Stimulated activated naive CD8-positive, alpha-beta T cell treated with anti-CD3 and anti-CD28 coated beads, Interleukin-15, Interleukin-2, amounts not matched to agents 100 ng/mL and 50 ng/mL, for 24 hours (primary cell): Measurements from ENCODE around the gene PKP3.
"Not testable (repeated sequence)": the region's sequence is repeated elsewhere in the genome, so short reads cannot be mapped to it uniquely, and the experiment has no call there.

Experiments used
- H3K27ac Mint-ChIP-seq: one replicate; pipeline ENCODE4 v1.8.0; 2021; ENCODE audit warnings: mild to moderate bottlenecking, mixed read lengths
- H3K27me3 Mint-ChIP-seq: one replicate; pipeline ENCODE4 v1.8.0; 2021; ENCODE audit warnings: mixed read lengths
- H3K36me3 Mint-ChIP-seq: one replicate; pipeline ENCODE4 v1.8.0; 2021; ENCODE audit warnings: low read depth, mixed read lengths
- H3K4me1 Mint-ChIP-seq: one replicate; pipeline ENCODE4 v1.8.0; 2021; ENCODE audit warnings: low read depth, mixed read lengths
- H3K4me3 Mint-ChIP-seq: one replicate; pipeline ENCODE4 v1.8.0; 2021; ENCODE audit warnings: mild to moderate bottlenecking, mixed read lengths
- H3K9me3 Mint-ChIP-seq: one replicate; pipeline ENCODE4 v1.8.0; 2021; ENCODE audit warnings: mixed read lengths

Gene PKP3

DNA sequence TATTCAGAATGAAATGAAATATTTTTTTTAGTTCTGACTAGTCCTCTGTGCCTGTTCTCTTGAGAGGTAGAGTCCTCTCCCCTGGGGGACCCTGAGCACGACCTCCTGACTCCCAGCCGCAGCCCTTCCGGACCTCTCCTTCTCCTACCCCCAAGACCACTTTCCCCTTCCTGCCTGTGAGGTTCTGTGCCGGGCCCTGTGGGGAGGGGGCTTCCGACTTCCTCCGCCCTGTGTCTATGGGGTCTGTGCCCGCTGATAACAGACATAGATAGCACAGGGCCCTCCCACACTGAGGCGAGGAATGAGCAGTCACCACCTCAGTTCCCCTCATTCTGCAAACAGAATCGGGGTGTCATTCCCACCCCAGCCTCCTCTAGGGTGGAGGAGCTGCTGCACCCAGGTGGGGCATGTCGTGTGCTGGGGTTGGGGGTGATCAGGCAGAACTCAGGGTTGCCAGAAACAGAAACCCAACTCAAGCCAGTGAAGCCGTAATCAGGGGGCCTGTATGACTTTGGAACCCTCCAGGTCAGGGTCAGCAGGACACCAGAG lies 11.9 kb upstream of the PKP3 start:
- Mint-ChIP-seq H3K36me3 (peaks cover 7% of the 10 kb centered on the region), H3K27me3 (no peaks in the 10 kb centered on the region), H3K9me3 (peaks cover 7% of the 10 kb centered on the region), H3K4me1 (peaks cover 6% of the 10 kb centered on the region), H3K4me3 (no peak overlapping the region), H3K27ac (no peak overlapping the region)

DNA sequence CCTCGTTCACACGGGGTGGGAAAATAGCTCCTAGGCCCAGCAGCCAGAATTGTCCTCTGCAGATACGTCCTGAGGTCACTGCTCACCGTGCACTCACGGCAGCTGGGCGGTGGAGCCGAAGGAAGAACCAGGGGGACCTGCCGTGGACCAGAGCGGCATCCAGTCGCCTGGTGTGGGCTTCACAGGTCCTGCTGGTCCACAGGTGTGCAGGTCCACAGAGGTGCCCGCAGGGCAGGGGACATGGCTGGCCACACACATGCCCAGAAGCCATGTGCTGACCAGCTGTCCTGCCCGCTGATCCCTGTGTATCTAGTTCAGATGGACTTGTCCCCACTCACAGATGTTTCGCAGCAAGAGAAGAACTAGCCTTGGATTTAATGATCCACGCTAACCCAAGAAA lies 10.6 kb upstream of the PKP3 start:
- peaks cover 9% of the 10 kb centered on the region for H3K9me3 Mint-ChIP-seq
- no peak overlapping the region for H3K4me3 Mint-ChIP-seq
- H3K27ac Mint-ChIP-seq, result no peak overlapping the region

DNA sequence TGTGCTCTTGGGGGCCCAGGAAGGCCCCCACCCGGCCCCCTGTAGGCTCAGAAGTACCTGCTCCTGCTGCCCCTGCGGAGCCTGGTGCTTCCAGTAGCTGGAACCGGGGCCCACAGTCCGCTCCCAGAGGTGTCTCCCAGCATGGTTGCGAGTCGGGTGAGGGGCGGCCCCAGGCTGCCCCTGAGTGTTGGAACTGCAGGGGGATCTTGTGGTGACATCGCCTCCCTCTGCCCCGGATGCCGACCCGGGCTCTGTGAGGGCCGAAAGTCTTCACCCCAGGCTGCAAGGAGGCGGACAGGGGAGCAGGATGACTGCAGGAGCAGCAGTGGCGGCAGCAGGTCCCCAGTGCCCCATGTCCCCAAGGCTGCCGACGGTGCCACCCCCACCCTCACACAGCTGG lies 9.5 kb upstream of the PKP3 start:
- H3K36me3 Mint-ChIP-seq, result peaks cover 8% of the 10 kb centered on the region
- peaks cover 9% of the 10 kb centered on the region for H3K9me3 Mint-ChIP-seq
- no peak overlapping the region for H3K27ac Mint-ChIP-seq
- no peak overlapping the region for H3K4me3 Mint-ChIP-seq
- H3K27me3 Mint-ChIP-seq, result no peaks in the 10 kb centered on the region
- H3K4me1 Mint-ChIP-seq, result peaks cover 7% of the 10 kb centered on the region

More for the DNA sequence above, 10.6 kb upstream of the PKP3 start:
- Mint-ChIP-seq H3K27me3 (no peaks in the 10 kb centered on the region), H3K36me3 (peaks cover 8% of the 10 kb centered on the region), H3K4me1 (peaks cover 7% of the 10 kb centered on the region)

DNA sequence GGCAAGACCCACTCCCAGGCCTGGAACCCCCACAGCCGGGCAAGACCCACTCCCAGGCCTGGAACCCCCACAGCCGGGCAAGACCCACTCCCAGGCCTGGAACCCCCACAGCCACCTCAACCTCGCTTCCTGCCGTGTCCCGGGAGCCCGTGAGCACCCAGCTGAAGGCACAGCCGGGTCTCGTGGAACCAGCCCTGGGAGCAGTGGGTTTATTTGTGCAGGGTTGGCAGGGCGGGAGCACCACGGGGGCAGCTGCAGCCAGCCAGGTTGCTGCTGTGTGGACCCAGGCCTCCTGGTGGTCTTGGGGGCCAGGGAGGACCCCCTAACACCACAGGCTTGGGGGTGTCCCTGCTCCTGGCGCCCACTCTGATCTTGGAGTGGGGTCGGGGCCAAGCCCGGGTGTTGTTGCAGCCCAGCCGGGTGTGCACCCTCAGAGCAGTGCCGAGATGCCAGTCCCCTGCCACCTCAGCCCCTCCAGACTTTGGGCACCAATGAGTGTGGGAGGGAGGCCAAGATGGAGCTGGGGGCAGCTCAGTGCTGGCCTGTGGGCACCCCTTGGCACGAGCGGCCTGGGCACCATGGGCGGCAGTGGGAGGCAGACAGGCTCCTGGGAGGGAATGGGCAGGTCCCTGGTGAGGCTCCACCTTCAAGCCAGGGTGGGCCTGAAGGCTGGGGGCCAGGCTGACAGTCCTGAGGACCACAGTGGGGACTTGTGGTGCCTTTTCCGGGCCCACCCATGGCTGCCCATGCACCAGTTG lies 8.2 kb upstream of the PKP3 start:
- Mint-ChIP-seq H3K4me3 (no peak overlapping the region), H3K9me3 (peaks cover 9% of the 10 kb centered on the region), H3K36me3 (peaks cover 8% of the 10 kb centered on the region), H3K4me1 (peaks cover 7% of the 10 kb centered on the region), H3K27ac (no peak overlapping the region), H3K27me3 (no peaks in the 10 kb centered on the region)

DNA sequence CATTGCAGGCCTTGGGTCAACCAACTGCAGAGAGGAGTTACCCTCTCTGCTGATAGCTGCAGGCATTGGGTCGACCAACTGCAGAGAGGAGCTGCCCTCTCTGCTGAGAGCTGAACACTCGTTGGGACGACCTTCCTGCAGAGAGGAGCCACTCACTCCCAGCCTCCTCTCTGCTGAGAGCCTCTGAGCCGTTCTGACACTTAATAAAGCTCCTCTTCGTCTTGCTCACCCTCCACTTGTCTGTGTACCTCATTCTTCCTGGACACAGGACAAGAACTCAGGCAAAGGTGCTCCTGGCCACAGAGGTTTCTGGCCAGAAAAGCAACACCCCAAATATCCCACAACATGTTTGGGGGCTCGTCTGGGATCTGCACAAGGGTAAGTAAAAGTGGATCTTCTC lies 7.5 kb upstream of the PKP3 start:
- Mint-ChIP-seq H3K36me3 (peaks cover 8% of the 10 kb centered on the region), H3K4me1 (peaks cover 7% of the 10 kb centered on the region), H3K27ac (no peak overlapping the region), H3K9me3 (peaks cover 9% of the 10 kb centered on the region), H3K4me3 (no peak overlapping the region), H3K27me3 (no peaks in the 10 kb centered on the region)

DNA sequence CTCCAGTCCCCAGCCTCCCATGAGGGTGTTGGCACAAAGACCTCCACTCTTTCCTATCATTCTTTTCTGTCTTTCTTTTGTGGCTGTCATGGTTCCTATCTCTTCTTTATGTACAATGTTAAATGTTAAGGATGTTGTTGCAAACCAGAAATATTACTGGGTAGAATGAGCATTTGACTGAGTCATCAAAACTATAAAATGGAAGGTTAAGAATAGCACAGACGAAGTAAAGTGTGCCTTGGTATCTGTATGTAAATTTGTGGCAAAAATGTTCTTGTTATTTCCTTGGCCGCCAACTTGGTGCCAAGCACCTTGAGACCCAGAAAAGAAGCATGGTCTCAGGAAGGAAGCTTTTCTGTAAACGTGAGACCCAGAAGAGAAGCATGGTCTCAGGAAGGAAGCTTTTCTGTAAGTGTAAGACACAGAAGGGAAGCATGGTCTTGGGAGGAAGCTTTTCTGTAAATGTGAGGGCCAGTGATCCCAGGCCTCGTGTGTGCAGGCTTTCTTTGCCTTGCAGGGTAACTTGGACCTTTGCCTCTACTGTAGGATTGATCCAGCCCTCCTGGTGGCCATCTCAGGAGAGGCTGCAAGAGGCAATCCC lies 6.7 kb upstream of the PKP3 start:
- Mint-ChIP-seq H3K9me3 (peaks cover 9% of the 10 kb centered on the region), H3K27ac (no peak overlapping the region), H3K4me3 (no peak overlapping the region), H3K36me3 (peaks cover 8% of the 10 kb centered on the region), H3K4me1 (peaks cover 4% of the 10 kb centered on the region), H3K27me3 (no peaks in the 10 kb centered on the region)

DNA sequence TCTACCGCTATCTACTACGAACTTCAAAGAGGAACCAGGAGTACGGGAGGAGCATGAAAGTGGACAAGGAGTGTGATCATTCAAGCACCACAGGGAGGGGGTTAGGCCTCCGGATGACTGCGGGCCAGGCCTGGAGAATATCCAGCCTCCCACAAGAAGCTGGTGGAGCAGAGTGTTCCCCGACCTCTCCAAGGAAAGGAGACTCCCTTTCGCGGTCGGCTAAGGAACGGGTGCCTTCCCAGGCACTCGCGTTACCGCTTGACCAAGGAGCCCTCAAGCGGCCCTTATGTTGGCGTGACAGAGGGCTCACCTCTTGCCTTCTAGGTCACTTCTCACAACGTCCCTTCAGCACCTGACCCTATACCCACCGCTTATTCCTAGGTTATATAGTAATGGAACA lies 4.6 kb upstream of the PKP3 start:
- H3K4me1 Mint-ChIP-seq, H3K36me3 Mint-ChIP-seq, H3K27me3 Mint-ChIP-seq, H3K27ac Mint-ChIP-seq, H3K9me3 Mint-ChIP-seq, H3K4me3 Mint-ChIP-seq: not testable (repeated sequence)

DNA sequence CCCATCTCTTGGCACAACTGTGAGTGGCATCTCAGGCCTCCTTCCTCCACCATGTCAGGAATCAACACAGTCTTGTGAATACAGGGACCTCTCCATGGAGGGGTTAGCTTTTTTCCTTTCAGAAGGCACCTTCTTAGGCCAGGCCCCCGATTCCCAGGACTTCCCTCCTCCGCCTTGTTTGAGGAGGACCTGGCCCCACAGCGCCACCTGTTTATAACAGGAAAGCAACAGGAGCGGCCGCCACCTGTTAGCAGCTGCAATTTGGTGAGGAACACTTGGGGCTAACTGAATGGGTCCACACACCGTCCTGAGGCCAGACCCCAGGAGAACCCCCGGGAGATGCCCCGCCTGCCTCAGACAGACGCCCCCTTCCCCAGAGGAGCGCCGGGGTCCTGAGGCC lies 3.8 kb upstream of the PKP3 start:
- H3K27ac Mint-ChIP-seq, result no peak overlapping the region
- peaks cover 8% of the 10 kb centered on the region for H3K36me3 Mint-ChIP-seq
- no peaks in the 10 kb centered on the region for H3K27me3 Mint-ChIP-seq
- H3K4me1 Mint-ChIP-seq, result peaks cover 4% of the 10 kb centered on the region
- H3K9me3 Mint-ChIP-seq, result peaks cover 9% of the 10 kb centered on the region
- H3K4me3 Mint-ChIP-seq, result no peak overlapping the region

DNA sequence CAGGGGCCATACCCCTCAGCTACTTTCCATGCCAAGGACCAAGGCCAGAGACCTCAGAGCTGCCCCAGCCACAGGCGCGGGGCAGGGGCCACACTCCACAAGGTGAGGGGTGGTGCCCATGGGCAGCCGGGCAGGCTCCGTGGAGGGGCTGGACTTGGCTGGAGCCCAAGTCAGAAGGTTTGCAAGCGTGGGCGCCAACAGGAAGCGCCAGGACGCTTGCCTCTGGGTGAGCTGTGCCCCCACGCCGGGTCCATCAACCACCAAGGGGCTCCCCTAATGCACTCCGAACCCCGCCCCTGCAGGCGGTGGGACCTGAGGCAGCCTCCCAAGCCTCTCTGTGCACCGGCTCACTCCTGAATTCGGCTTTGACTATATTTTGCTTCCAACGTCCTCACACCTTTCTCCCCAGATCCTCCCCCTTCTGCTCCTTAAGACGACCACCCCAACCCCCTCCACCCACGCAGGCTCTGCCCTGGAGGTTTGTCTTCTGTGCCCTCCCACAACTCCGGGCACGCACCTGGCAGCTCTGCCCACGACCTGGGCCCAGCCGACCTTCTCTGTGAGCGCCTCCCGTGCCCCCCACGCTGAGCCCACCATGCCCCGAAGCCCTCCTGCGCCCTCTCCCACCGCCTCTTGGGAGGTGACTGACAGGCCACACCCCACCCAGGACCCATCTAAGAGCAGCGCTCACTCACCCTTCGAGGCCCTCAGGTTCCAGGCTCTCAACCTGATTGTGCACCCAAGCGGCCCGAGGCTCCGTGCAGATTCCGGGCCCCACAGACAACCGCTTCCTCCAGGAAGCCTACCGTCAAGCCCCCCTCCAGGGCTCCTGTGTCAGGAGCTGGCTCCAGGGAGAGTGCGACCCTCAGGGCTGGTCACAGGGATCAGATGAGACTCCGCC lies 2.6 kb upstream of the PKP3 start:
- H3K27ac Mint-ChIP-seq, result no peak overlapping the region
- peaks cover 9% of the 10 kb centered on the region for H3K9me3 Mint-ChIP-seq
- no peak overlapping the region for H3K4me3 Mint-ChIP-seq
- peaks cover 4% of the 10 kb centered on the region for H3K4me1 Mint-ChIP-seq
- no peaks in the 10 kb centered on the region for H3K27me3 Mint-ChIP-seq
- H3K36me3 Mint-ChIP-seq, result peaks cover 8% of the 10 kb centered on the region

DNA sequence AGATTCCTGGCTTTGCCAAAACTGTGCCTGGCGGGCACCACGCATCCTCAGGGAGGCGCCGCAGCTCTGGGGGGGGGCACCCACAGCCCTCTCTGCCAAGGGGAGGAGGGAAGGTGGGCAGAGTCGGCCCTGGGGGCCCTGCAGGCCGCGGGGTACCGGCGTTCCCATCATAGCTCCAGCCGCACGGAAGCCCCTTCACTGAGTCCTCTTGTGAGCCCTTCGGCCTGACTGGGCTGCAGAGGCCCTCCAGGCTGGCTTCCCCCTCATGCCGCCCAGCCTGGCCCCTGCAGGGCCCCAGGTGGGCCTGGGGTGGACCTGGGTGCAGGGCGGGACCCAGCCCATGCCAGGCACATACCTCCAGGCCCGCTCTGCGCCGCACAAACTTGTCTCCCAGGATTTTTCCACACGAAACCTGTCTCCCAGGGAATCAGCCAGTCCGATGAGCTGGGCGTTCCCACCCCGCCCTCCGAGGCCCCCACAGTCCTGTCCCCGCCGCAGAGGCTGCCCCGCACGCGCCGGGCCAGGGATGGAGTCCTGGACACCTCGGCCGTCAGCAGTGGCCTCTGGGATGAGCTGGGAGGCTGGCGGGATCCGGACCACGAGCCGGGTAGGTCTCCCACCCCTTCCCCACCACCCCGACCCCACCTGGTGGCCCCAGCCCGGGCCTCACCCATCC lies 1.8 kb upstream of the PKP3 start:
- H3K27me3 Mint-ChIP-seq, result no peaks in the 10 kb centered on the region
- H3K4me3 Mint-ChIP-seq, result no peak overlapping the region
- no peak overlapping the region for H3K27ac Mint-ChIP-seq
- H3K36me3 Mint-ChIP-seq, result peaks cover under 1% of the 10 kb centered on the region
- H3K9me3 Mint-ChIP-seq, result peaks cover under 1% of the 10 kb centered on the region
- H3K4me1 Mint-ChIP-seq, result peaks cover under 1% of the 10 kb centered on the region

DNA sequence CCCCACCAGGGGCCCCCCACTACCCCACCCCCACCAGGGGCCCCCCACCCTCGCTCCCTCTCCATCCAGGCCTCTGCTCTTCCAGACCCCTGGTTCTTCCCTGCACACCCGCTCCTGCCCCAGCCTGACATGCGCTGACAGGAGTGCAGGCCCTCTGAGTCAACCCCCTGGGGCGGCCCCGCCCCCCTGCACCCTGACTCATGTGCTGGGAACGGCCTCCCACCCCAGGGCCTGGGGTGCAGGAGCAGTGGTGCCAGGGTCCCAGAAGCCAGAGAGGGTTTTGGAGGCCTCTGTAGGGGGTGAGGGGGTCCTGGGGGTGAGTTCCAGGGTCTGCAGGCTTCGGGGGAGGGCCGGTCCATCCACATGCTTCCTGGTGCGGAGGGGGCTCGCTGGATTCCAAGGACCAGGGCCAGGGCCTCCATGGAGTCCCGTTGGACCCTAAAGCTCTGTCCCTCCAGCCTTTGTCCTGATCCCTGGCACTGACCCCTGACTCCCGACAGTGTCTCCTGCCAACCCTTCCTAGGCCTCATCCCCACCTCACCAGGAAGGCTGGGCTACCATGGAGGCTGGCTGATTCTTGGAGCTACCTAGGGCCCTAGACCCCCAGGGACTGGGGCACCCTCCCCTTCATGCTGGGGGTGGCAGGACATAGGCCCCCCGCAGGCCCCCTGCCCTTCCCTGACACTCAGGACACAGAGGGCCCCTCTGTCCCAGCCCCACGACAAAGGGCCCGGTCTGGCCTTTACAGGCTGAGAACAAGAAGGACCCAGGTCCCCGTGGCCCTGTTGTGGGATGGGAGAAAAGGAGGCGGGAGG lies 583 bp upstream of the PKP3 start:
- Mint-ChIP-seq H3K4me1 (no peaks in the 10 kb centered on the region), H3K4me3 (no peak overlapping the region), H3K27me3 (no peaks in the 10 kb centered on the region), H3K27ac (no peak overlapping the region), H3K36me3 (no peaks in the 10 kb centered on the region), H3K9me3 (no peaks in the 10 kb centered on the region)

DNA sequence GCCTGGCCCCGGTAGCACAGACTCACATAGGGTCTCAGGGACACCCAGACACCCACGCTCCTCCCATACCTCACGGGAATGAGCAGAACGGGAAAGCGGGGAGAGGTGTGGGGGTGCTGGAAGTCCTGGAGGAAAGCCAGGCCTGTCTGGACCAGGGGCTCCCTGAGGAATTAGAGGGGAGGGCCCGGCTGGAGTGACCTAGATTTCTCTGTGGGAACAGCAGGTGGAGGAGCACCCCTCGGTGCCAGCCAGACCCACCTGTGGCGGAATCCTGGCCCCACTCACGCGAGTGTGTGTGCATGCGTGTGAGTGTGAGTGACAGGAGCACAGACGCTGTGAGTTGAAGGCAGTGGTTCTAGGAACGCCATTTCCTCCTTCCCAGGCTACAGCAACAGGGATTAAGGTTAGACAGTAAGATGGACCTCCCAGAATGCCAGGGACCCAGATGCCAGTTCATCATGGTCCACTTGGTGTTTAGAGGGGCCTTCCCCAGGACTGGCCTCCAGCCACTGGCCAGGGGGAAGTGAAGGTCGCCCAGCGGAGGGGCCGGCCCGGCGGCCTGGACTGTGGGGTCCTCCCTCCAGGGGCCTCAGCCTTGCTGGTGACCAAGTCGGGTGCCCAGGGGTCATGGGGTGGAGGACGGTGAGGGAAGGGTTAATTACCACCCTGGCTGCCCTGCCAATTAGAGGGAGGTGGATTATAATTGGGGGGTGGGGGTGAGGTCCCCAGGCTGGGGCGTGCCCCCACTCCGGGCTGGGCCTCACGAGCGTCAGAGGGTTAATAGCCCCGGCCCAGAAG lies 1.0 kb downstream of the PKP3 start:
- Mint-ChIP-seq H3K36me3 (no peaks in the 10 kb centered on the region), H3K4me1 (no peaks in the 10 kb centered on the region), H3K27me3 (no peaks in the 10 kb centered on the region), H3K9me3 (no peaks in the 10 kb centered on the region), H3K4me3 (no peak overlapping the region), H3K27ac (no peak overlapping the region)

DNA sequence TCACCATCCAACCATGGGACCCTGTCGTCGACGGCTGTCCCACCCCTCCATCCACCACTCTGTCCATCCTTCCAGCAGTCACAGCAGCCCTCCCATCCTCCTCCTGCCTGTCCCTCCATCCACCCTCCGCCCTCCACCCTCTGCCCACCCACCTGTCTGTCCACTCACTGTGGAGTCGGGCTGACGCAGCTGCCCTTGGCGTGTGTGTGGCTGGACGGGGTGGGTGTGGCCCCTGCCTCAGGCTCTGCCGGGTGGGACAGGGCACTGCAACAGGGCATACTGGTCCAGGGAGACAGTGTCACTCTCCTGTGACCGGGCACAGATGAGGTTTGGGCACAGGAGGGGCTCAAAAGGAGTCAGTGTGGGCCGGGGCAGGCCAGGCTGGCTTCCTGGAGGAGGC lies 1.9 kb downstream of the PKP3 start:
- no peaks in the 10 kb centered on the region for H3K9me3 Mint-ChIP-seq
- H3K4me1 Mint-ChIP-seq, result no peaks in the 10 kb centered on the region
- no peaks in the 10 kb centered on the region for H3K36me3 Mint-ChIP-seq
- no peaks in the 10 kb centered on the region for H3K27me3 Mint-ChIP-seq
- H3K27ac Mint-ChIP-seq, result no peak overlapping the region
- no peak overlapping the region for H3K4me3 Mint-ChIP-seq
